Stimulated activated CD4-positive, alpha-beta T cell treated with anti-CD3 and anti-CD28 coated beads, Interleukin-4, amount 100 ng/mL, for 48 hours (primary cell): ENCODE results near the gene PLD1.
"Not testable (repeated sequence)": the region's sequence is repeated elsewhere in the genome, so short reads cannot be mapped to it uniquely, and the experiment has no call there.

Experiments
- DNase-seq, 2 donors: peaks; one replicate each; pipeline ENCODE4 v3.0.0-alpha.2; 2020; ENCODE audit warnings: low read depth in 2 of 2

Gene PLD1

DNA sequence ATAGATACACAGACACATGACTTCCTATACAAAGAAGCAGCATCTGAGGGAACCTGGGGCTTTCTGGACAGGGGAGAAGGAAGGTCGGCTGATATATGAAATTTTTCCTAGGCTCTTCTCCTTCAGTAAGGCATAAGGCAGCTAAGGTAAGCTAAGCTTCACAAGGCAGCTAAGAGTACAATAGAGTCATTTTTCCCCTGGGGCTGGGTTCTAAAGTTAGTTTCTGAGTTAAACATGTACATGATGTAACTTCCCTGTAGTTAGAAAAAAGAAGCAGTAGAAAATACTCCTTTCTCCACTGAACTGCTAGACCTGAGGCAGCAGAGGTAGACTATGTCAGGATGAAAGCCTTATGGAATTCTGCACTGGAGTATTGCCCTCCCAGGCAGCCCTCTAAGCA, 109.6 kb downstream of the PLD1 start:
- no peak for DNase-seq

DNA sequence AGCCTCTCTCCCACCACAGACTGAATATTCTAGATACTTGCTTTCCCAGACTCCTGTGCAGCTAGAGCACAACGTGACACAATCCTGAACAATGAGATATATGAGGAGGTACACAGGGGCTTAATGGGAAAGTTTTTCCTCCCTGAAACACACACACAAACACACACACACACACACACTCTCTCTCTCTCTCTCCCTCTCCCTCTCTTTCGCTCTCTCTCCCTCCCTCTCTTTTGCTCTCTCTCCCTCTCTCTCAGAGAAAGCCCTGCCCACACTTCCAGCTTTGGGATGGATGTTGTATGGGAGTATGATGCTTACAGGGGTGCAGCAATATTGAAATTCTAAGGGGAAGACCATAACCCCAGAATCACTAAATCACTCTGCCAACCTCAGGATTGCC, 110.1 kb downstream of the PLD1 start:
- DNase-seq = no peak

DNA sequence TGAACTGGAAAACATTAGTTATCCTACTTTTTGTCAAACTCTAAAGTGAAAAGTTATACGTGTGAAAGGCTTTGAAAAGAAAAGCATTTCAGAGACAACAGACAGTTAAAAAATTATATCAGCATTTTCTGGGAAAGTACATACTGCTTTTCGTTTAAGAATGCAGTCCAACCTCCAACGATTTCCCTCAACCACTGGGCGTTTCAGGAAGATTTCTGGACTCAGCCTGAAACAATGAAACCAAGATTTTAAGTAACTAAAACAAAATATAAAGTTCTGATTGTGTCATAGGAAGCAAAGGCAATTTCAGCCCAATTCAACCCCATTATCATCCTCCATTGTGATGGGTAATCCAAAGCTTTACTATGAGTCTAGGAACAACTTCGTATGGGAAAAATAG, 110.7 kb downstream of the PLD1 start:
- no peak for DNase-seq

DNA sequence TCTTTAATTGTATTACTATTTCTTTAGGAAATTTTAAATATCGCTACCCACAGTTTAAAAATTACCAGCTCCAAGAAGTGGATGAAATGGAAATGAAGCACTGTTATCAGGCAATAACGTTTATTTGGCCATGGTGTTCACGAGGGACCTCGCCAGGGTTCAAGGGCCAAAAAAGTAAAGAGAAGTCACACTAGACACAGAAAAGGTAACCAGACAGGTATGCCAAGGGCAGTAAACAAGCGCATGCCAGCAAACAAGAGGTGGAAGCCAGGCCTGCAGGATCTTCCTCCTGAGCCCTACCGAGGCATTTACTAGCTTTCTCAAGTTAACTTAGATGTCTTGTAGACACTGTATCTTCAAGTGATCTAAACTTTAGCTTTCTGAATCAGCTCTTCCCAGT, 113.5 kb downstream of the PLD1 start:
- DNase-seq = no peak

DNA sequence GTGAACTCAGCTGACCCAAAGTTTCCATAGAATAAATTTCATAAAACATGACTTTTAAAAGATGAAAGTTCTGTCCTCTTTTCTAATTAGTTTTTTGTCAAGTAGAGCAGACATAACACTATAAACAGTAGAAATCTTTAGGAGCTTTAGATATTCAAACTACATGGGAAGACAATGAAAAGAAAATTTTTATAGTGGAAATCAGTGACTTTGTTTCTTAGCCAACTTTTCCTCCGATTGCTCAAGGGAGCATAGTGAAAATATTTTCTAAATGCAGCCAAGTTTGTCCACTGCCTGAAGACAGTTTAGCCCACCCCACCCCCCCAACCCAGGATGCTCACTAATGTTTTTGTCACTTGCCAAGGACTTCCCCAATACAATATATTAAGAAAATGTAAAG, 114.9 kb downstream of the PLD1 start:
- no peak for DNase-seq

DNA sequence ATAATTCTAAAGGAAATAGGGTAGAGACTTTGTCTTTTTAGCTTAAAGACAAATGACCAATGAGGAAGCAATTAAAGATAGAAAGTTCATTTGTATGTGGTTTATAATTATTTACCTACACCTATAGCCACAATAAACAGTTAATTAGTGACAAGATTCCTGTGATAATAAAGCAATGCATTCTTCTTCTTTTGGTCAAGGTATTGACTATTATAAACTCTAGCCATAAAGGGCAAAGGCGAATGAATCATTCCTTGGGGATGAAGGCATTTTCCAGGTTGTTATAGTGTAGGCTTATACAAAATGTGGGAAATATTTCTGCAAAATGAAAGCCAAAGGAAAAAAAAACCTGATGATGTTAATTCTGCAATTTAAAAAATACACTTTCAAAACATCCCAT, 115.4 kb downstream of the PLD1 start:
- no peak for DNase-seq

DNA sequence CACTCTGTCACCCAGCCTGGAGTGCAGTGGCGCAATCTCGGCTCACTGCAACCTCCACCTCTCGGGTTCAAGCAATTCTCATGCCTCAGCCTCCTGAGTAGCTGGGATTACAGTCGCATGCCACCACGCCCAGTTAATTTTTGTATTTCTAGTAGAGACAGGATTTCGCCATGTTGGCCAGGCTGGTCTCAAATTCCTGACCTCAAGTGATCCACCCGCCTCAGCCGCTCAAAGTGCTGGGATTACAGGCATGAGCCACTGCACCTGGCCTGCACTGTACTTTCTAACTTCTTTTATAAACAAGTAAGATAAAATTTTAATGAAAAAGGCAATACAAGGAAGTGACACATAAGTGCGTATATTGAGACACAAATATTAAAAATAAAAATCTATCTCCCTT, 117.7 kb downstream of the PLD1 start:
- not testable (repeated sequence) for DNase-seq

DNA sequence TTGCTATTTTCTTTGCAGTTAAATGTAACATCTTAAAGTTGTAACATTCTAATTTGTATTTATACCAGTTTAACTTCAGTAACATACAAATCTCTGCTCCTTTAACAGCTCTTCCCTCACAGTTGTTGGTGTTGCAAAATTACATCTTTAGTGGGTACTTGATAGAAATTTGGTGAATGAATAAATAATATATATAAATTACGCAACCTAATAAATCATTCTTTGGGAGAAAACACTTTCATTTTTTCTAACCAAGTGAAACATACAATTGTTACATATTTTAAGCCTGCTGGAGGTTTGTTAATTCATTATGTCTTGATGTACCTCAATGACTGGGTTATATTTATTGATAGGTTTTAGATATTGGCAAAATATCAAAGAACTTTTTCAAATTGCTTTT, 118.8 kb downstream of the PLD1 start:
- DNase-seq = no peak

DNA sequence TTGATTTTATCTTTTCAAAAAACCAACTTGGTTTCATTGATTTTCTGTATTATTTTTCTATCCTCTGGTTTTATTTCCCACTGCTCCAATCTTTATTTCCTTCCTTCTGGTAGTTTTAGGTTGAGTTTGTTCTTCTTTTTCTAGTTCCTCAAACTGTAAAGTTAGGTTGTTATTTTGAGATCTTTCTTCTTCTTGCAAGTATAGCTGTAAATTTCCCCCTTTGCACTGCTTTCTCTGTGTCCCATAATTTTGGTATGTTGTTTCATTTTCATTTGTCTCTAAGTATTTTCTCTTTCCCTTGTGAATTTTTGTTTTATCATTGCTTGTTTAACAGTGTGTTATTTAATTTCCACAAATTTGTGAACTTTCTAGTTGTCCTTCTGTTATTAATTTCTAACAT, 120.0 kb downstream of the PLD1 start:
- no peak for DNase-seq

DNA sequence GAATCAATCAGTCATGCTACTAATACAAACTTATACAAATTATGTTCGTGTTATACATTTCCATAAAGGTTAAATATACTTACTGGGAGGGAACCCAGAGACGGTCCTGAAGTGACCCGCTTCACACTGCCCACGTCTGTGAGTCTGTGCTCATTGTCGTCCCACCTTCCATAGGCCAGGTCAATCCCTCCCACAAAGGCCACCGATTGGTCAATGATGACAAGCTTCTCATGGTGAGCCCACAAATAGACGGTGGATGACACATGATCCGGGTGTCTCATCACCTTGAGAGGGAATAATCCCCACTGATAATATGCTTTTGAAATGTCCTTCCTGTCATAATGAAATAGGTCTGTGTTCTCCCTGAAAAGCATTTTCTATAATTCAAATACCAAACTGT, 121.7 kb downstream of the PLD1 start:
- DNase-seq = no peak

DNA sequence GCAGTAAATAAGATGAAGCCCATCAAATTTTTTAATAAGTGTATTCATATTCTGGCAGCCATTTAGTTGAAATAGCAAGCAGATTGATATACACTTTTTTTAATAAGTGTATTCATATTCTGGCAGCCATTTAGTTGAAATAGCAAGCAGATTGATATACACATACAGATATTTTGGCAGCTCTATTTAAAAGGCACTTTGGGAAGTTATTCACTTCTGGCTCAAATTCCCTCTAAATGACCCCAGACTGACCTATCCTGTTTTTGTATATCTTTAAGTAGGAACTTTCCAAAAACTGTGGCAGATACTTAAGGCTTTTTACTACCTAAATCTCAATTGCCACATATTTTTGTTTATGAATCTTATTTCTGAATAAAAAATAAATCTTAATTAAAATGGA, 122.3 kb downstream of the PLD1 start:
- DNase-seq = no peak

DNA sequence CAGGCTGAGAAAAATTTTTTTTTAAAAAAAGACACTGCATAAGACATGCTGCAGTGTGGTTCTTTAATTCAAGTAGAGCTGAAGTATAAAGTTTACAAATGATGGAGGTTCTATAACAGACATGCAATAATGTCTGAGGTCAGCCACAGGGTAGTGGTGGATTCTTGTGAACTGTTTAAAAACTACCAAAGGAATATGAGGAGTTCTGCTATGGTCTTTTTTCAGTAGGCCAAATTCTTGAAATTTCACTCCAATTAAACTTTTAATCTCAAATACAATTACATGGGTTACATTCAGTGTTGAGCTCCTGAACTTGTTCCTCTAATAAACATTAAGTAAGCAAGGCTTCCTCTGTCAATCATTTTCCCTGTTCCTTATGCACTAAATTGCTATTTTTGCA, 122.7 kb downstream of the PLD1 start:
- DNase-seq = no peak

DNA sequence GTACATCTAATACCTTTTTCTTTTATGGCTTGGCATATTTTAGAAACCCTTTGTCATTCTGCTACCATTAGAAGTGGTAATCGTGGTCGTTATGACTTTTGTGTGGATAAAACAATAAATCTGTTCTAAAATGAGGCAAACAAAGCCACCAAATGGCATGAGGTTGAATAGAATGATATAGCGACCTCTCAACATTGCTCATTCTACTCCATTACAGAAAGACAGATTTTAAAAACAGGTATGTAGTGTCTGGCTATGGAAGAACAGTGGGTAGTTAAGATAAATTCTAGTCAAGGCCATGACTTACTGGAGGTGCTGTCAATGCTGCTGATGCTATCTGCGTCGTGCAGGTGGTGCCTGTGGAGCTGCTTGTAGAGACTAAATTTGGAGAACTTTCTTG, 123.2 kb downstream of the PLD1 start:
- DNase-seq = no peak

DNA sequence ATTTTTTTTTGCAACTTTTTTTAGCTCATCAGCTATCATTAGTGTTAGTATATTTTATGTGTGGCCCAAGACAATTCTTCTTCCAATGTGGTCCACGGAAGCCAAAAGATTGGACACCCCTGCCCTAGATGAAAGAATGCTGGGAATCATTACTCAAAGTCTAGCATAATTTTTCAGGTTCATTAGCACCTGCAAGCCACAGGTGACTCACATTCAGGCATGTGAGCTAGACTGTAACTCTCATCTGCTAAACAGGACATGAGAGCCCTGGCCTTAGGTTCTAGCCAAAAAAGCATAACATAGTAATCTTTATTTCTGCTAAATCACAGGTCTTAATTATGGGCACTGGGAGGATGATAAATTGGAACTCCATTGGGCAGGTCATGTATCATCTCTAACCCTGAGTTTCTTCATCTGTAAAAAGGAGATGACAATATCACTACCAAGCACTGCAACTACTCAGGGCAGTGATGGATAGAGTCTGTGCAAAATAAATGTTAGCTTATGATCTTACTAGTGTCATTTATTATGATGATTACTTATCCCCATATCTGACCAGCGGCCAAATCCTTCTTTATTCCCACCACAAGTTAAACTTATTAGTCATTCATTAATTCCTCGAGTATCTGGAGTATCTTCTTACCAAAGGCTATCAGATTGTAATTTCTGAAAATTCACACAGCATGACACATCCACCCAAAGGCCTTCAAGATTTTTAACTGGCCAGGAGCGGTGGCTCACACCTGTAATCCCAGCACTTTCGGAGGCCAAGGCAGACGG, 125.0 kb downstream of the PLD1 start:
- no peak for DNase-seq

DNA sequence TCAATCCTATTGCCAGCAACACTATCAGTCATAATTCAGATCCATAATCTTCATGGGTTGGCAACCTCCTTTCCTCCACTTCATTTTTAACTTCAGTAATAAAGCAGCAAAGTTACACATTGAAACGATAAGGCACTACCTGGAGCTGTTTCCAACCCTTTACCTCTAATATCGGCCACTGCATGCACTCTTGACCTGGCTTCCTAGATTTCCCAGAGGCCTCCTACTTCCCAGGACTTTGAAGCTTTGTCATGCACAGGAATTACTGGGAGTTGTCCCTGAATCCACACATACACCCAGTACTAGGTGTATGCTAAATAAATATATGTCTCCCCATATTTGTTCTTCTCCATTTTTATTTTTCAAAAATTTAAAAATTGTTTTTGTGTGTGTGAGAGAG, 126.1 kb downstream of the PLD1 start:
- DNase-seq = no peak

DNA sequence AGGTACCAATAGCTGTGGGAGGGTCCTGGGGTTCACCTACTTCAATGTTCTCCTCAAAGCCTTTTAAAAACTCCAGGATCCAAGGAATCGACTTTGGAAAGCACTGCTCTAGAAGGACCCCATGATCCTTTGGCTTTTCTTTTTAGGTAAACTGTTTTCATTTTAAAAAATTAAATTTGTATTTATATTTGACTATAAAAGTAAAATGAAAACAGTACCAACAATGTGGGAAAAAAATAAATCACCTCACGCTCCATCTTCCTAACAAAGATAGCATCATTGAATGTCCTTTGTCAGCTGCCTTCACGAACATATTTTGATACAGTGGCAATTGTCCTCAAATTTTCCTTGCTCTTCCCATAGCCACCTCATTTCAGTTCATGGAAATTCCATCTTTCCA, 127.5 kb downstream of the PLD1 start:
- DNase-seq = no peak

DNA sequence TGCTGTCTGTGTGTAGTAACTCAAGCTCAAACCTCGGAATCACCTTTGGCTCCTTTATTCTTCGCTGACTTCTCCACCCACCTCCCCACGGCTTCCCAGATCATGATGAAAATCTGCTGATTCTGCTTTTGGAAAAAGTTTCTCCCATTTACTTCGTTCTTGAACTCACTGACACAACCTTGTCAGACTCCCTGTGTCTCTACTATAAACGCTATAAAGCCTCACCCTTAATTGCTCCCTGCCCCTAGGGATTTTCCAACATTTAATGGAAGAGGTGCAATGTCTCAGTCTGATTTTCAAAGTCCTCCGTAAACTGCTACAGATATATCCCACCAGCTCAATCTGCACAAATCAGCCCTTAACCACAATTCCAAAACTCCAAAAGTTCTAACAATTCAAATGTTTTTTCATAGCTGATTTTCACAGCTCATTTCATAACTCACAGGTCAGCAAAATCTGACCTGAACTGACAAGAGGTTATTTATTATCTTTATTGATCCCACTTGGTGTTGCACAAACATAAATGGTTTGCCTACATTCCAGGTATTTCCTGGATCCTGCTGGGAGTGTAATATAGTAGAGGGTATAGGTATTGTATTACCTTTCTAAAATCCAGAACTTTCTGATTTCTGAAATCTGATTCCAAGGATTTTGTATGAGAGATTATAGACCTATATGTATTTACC, 129.4 kb downstream of the PLD1 start:
- no peak for DNase-seq

DNA sequence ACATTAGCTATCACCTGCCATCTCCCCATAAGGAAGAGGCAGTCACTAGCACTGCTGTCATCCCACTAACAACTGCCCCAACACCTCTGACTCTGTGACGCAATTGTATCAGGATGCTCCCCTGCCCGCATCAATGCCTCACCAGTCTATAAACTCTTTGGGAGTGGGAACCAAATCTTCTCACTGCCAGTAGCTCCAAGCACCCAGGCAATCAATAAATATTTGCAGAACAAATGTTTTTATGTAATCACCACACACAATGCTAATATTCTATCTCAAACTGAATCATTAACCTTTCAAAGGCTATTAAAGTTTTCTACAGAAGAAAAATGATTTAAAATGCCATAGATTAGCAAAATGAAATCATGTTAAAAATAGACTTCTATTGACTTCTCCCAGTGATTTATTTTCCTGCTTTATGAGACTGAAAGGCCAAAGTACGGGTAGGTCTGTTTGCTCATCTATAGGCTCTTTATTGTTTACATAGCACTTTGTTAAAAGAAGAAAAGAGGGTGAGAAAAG, 131.3 kb downstream of the PLD1 start:
- DNase-seq = no peak

DNA sequence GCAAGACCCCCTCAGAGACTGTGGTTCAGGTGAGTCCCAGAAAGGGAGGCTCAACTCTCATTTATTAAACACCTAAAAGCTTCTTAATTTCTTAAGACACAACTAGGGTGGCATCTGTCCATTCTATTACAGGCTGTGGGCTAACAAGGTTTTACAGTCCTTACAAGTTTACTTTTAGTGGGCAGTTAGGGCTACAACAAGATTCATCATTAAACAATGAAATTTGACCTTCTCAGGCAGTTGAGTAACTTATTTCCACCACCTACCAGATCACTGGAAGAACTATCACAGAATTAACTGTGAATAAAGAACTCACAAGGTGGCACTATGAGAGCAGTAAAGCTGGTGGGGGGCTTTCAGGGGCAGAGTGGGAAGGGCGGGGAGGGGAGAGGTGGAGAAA, 132.6 kb downstream of the PLD1 start:
- no peak for DNase-seq

DNA sequence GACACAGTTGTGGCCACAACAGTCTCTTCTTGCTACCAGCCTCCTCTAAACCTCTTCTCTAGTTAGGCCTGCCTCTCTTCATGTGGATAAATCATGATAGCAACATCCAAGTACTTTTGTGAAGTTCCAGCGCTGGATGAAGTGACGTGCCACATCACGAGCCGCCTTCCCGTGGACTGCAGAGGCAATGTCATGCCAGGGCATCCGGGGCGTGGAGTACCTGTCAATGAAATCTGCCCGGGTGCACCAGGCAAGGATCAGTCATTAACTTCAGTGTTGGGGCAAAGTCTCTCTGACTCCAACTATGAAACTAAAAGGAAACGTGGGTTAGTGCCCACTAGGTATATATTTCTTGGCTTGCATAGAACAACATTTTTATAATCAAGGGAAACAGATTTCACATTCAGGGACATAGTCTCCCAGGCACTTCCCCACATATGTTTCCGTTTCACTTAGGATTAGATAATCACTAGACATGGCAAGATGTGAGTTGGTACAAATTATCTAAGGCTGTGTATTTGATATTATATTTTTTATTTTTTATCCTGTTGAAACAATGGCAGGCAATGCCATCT, 133.6 kb downstream of the PLD1 start:
- no peak for DNase-seq

DNA sequence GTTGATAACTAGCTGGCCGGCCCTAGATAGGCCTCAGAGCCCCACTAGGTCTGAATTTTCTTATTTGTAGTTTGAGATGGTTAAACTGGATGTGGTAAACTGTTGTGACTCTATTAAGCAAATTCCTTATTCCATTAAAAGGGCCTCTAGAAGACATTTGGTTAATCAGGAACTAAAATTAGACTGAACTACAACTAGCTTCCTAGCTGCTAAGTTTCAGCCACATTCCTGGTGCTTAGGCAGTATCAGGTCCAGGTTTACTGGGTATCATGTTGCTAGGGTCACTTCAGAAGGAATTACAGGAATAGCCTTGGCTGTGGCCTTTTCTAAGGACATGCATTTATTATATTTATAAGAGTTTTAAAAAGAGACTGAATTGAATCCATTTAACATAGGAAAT, 136.3 kb downstream of the PLD1 start:
- no peak for DNase-seq

DNA sequence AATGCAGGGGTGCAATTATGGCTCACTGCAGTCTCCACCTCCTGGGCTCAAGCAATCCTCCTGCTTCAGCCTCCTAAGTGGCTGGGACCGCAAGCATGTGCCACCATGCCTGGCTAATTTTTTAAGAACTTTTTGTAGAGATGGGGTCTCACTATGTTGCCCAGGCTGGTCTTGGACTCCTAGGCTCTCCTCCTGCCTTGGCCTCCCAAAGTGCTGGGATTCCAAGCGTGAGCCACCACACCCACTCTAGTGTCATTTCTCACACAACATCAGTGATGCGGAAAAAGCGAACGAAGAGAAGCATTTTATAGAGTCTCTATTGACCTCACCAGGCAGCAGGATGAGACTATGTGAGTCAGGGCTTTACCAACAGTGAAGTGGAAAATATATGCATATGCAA, 137.7 kb downstream of the PLD1 start:
- no peak for DNase-seq

DNA sequence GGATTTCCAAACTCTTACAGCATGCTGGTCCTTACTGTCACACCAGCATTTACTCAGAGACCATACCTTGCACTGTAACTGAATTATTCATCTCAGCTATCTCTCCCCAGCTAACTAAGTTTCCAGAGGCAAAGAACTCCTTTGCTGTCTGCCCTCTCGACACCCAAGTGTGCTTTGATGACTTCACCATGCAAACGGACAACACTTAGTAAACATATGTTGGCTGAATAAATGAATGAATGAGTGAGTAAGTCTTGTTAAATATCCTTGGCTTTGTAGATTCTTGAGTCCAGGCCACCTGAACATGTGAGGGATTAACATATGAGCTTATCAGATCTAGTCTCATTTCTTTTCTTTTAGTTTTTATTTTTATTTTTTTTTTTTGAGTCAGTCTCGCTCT, 138.2 kb downstream of the PLD1 start:
- no peak for DNase-seq
